T-helper 1 cell treated with Interleukin-12 subunit alpha and Interleukin-12 subunit beta and Interleukin-4 antibody, amounts not matched to agents 30 μg/mL and 1 μg/mL, for 36 hours (primary cell): ENCODE measurements around the gene PLEKHJ1.

ENCODE experiments used
- H3K27ac Mint-ChIP-seq: one replicate; pipeline ENCODE4 v1.8.0; 2021; ENCODE audit warnings: mild to moderate bottlenecking, mixed read lengths
- H3K27me3 Mint-ChIP-seq: one replicate; pipeline ENCODE4 v1.8.0; 2021; ENCODE audit warnings: low read depth, mixed read lengths
- H3K36me3 Mint-ChIP-seq: one replicate; pipeline ENCODE4 v1.8.0; 2021; ENCODE audit warnings: low read depth, mixed read lengths
- H3K4me1 Mint-ChIP-seq: one replicate; pipeline ENCODE4 v1.8.0; 2021; ENCODE audit warnings: low read depth, mixed read lengths
- H3K4me3 Mint-ChIP-seq: one replicate; pipeline ENCODE4 v1.8.0; 2021; ENCODE audit warnings: mild to moderate bottlenecking, moderate library complexity, mixed read lengths
- H3K9me3 Mint-ChIP-seq: one replicate; pipeline ENCODE4 v1.8.0; 2021; ENCODE audit warnings: mixed read lengths

The PLEKHJ1 gene

GRCh38 chr19:2239173-2239572 is 3.0 kb upstream of the PLEKHJ1 start:
- no peaks in the 10 kb centered on the region for H3K9me3 Mint-ChIP-seq
- H3K27me3 Mint-ChIP-seq = no peaks in the 10 kb centered on the region
- H3K36me3 Mint-ChIP-seq = peaks cover 36% of the 10 kb centered on the region
- peak overlapping the region; percentile 82 for H3K27ac Mint-ChIP-seq
- peak overlapping the region; percentile 98 for H3K4me3 Mint-ChIP-seq
- peaks cover 56% of the 10 kb centered on the region for H3K4me1 Mint-ChIP-seq

DNA sequence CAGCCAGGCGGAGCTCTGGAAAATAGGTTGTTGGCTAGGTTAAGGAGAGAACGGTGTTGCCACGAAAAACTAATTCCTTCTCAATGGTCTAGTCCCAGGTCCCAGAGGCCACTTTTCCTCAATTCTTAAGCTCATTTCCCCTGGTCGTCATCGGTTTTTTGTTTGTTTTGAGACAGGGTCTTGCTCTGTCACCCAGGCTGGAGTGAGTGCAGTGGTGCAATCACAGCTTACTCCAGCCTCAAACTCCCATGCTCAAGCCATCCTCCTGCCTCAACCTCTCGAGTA is 1.7 kb upstream of the PLEKHJ1 start:
- Mint-ChIP-seq H3K36me3 (peaks cover 37% of the 10 kb centered on the region), H3K4me3 (peak overlapping the region; percentile 98), H3K4me1 (peaks cover 57% of the 10 kb centered on the region), H3K27ac (peak overlapping the region; percentile 88), H3K9me3 (no peaks in the 10 kb centered on the region), H3K27me3 (no peaks in the 10 kb centered on the region)

DNA sequence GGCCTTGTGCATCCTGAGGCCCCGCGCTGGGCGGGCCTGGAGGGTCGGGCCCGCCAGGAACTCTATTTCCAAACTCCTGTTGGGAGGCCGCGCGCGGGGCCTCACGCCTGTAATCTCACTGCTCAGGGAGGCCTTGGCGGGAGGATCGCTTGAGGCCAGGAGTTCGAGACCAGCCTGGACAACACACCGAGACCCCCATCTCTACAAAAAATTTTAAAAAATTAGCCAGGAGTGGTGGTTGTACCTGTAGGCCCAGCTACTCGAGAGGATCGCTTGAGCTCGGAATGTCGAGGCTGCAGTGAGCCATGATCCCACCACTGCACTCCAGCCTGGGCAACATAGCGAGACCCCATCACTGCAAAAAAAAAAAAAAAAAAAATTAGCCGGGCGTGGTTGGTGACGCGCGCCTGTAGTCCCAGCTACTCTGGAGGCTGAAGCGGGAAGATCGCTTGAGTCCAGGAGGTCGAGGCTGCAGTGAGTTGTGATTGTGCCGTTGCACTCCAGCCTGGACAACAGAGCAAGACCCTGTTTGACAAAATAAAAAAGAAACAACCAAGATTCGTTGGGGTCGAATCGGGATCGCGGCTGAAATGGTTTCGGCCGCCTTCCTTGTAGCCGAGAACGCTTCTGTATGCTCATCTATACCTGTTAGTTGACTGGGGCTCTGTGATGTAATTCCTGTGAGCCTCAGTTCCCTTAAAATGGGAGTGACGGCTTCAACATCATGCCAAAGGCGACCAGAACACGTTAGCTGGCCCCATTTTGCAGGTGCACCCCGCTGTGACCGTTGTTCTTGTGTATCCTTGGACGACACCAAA is 1.1 kb upstream of the PLEKHJ1 start:
- peaks cover 32% of the 10 kb centered on the region for H3K36me3 Mint-ChIP-seq
- no peaks in the 10 kb centered on the region for H3K27me3 Mint-ChIP-seq
- H3K27ac Mint-ChIP-seq = peak overlapping the region; percentile 88
- H3K4me1 Mint-ChIP-seq = peaks cover 53% of the 10 kb centered on the region
- no peaks in the 10 kb centered on the region for H3K9me3 Mint-ChIP-seq
- H3K4me3 Mint-ChIP-seq = peak overlapping the region; percentile 98

- peaks cover 31% of the 10 kb centered on the region for H3K36me3 Mint-ChIP-seq
- H3K4me3 Mint-ChIP-seq = peak overlapping the region; percentile 98
- no peaks in the 10 kb centered on the region for H3K27me3 Mint-ChIP-seq
- H3K27ac Mint-ChIP-seq = peak overlapping the region; percentile 98
- peaks cover 46% of the 10 kb centered on the region for H3K4me1 Mint-ChIP-seq
- no peaks in the 10 kb centered on the region for H3K9me3 Mint-ChIP-seq
These were observed 140 bp downstream of the PLEKHJ1 start for GRCh38 chr19:2236064-2236313.

DNA sequence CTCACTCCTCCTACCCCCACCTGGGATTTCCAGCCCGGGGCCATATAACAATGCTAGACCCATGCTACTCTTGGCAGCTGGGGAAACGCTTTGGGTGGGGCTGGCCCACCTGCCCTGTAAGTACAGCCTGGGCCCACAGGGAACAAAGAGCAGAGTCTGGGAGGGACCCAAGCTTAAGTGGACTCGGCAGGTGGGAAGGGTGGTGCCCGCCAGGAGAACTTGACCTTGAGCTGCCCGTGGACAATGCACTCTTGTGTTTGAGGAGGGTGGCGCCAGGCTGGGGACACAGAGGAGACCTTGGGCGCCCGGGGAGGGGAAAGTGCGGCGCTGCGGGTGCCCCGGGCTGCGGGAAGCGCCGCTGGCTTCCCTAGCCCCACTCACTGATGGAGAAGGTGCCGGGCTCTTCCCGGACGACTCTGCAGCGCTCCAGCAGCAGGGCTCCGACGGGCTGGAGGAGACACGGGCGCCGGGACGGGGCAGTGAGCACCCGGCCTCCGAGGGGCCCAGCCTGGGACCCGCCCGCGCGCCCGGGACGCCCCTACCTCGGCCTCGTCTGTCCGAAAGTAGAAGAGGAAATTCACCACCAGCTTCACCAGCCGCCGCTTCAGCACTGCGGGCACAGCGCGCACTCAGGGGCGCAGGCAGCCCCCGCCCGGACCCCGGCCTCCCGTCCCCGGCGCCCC is 607 bp downstream of the PLEKHJ1 start:
- Mint-ChIP-seq H3K27me3 (no peaks in the 10 kb centered on the region), H3K4me3 (peak overlapping the region; percentile 93), H3K4me1 (peaks cover 42% of the 10 kb centered on the region), H3K27ac (peak overlapping the region; percentile 79), H3K9me3 (no peaks in the 10 kb centered on the region), H3K36me3 (peaks cover 31% of the 10 kb centered on the region)

DNA sequence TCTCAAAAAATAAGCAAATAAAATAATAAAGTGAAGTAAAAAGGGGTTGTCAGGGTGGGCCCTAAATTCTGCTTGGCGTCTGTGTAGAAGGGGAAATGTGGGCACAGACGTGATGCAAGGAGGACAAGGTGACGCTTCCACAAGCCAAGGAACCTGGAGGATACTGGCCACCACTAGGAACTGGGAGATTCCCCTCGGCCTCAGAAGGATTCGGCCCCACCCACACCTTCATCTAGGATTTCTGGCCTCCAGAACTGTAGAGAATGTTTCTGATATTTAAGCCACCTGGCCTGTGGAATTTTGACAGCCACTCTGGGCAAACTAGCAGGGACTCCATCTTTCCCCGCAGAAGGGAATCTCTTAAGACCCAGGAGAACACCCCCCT is 1.1 kb downstream of the PLEKHJ1 start:
- Mint-ChIP-seq H3K36me3 (peaks cover 31% of the 10 kb centered on the region), H3K4me1 (peaks cover 38% of the 10 kb centered on the region), H3K4me3 (peak overlapping the region; percentile 93), H3K27me3 (no peaks in the 10 kb centered on the region), H3K27ac (peak overlapping the region; percentile 79), H3K9me3 (no peaks in the 10 kb centered on the region)

- peak overlapping the region; percentile 57 for H3K27ac Mint-ChIP-seq
- H3K9me3 Mint-ChIP-seq = no peaks in the 10 kb centered on the region
- peak overlapping the region; percentile 93 for H3K4me3 Mint-ChIP-seq
- H3K27me3 Mint-ChIP-seq = no peaks in the 10 kb centered on the region
- H3K4me1 Mint-ChIP-seq = peaks cover 31% of the 10 kb centered on the region
- H3K36me3 Mint-ChIP-seq = peaks cover 28% of the 10 kb centered on the region
These were observed 2.4 kb downstream of the PLEKHJ1 start for GRCh38 chr19:2233601-2234280.

- H3K4me1 Mint-ChIP-seq = peaks cover 19% of the 10 kb centered on the region
- peaks cover 16% of the 10 kb centered on the region for H3K36me3 Mint-ChIP-seq
- H3K27ac Mint-ChIP-seq = no peak overlapping the region
- H3K4me3 Mint-ChIP-seq = no peak overlapping the region
- no peaks in the 10 kb centered on the region for H3K9me3 Mint-ChIP-seq
- no peaks in the 10 kb centered on the region for H3K27me3 Mint-ChIP-seq
These were observed 3.6 kb downstream of the PLEKHJ1 start for GRCh38 chr19:2232286-2233151.

GRCh38 chr19:2231621-2232221 is 4.4 kb downstream of the PLEKHJ1 start:
- Mint-ChIP-seq H3K4me3 (no peak overlapping the region), H3K27me3 (no peaks in the 10 kb centered on the region), H3K27ac (no peak overlapping the region), H3K36me3 (peaks cover 15% of the 10 kb centered on the region), H3K9me3 (no peaks in the 10 kb centered on the region), H3K4me1 (peaks cover 16% of the 10 kb centered on the region)

GRCh38 chr19:2230807-2231533 is 5.2 kb downstream of the PLEKHJ1 start:
- no peaks in the 10 kb centered on the region for H3K9me3 Mint-ChIP-seq
- no peak overlapping the region for H3K27ac Mint-ChIP-seq
- H3K36me3 Mint-ChIP-seq = peaks cover 12% of the 10 kb centered on the region
- H3K4me3 Mint-ChIP-seq = no peak overlapping the region
- peaks cover 13% of the 10 kb centered on the region for H3K4me1 Mint-ChIP-seq
- H3K27me3 Mint-ChIP-seq = no peaks in the 10 kb centered on the region

DNA sequence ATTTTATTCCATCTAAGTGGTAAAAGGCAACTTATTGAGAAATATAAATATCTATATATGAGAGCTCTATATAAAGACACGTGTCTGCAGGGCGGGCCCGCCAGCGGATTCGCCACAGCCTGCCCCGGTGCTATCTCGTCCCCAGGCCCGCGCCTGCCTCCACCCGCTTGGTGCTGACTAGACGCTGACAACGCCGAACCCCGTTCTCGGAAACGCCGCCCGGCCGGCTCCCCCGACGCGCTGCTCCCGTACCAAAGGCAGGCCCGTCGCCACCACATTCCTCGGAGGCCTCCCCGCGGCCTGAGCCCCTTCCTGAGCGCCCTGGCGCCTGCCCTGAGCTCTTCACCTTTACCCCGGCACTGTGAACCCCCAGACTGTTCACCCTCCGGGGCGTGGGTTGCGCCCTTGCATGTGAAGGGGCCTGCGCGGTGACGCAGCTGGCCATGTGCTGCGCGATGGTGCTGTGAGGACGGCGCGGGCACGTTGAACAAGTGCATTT is 6.0 kb downstream of the PLEKHJ1 start:
- Mint-ChIP-seq H3K27ac (no peak overlapping the region), H3K9me3 (no peaks in the 10 kb centered on the region), H3K4me1 (peaks cover 10% of the 10 kb centered on the region), H3K4me3 (no peak overlapping the region), H3K27me3 (no peaks in the 10 kb centered on the region), H3K36me3 (peaks cover 9% of the 10 kb centered on the region)

DNA sequence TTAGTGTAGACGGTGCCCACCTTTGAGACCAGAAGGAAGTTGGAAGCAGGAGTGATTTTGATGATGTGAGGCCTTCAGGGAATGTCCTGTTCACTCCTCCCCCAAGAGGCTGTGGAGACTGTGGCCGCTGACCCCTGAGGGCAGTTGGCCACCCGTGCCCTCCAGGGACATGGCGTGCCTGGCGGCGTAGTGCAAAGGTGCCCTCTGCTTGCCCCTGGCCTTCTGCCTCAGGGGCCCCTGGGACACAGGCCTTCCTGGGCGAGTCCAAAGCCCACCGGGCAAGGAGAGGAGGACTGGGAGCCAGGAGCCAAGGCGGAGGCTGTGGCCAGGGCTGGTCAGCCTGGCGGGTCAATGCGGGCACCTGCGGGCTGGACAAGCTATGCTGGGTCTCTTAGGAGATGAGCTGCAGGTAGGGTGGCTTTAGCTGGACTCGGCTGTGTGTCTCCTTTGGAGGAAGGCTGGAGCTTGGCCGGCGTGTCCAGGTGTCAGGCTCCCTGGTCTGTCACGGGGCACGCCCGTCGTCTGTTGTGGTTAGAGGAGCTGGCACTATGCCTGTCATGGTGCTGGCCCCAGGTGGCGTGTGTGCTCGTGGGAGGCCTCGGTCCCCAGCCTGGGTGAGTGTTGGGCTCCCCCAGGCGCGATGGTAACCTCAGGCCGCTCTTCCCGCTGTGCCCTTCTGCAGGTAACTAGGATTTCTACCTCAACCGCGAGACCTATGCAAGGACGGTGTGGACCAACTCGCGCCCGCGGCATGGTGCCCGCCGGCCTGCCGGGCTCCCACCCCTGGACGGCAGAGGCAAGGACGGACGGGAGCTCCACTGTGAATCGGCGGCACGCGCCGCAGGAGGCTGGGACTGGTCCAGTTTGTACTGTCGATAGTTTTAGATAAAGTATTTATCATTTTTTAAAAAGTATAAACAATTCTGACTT is 6.8 kb downstream of the PLEKHJ1 start:
- Mint-ChIP-seq H3K4me1 (peaks cover 5% of the 10 kb centered on the region), H3K27ac (no peak overlapping the region), H3K36me3 (peaks cover 12% of the 10 kb centered on the region), H3K27me3 (no peaks in the 10 kb centered on the region), H3K9me3 (no peaks in the 10 kb centered on the region), H3K4me3 (no peak overlapping the region)
